CD4-positive, alpha-beta memory T cell (primary cell): ENCODE results near the gene CNTN5. TPM values are rescaled to one million over a fixed set of nuclear protein-coding genes. Genes with fewer than 3 reads are reported as not detected.
"Not testable (repeated sequence)": the region's sequence is repeated elsewhere in the genome, so short reads cannot be mapped to it uniquely, and the experiment has no call there.

ENCODE experiments used
- CTCF ChIA-PET: fragments of 350-600 bp; sonication (Branson Sonifier 250); formaldehyde crosslinking; loops from one replicate; lab custom pipeline; 2021; ENCODE audit warnings: inconsistent platforms; ENCODE audit not compliant: partially characterized antibody; lab: Charles Lee
- POLR2A ChIA-PET: fragments of 350-600 bp; sonication (Branson Sonifier 250); formaldehyde crosslinking; loops from one replicate; lab custom pipeline; 2021; ENCODE audit not compliant: partially characterized antibody; lab: Charles Lee
- DNase-seq, 5 donors: peaks; one replicate each; pipeline versions ENCODE4 v3.0.0 to v3.0.0-alpha.2; 2020 to 2022; ENCODE audit warnings: mixed read lengths in 1 of 5
- H3K27ac ChIP-seq: one replicate; pipeline ENCODE4 v1.7.0; 2013; ENCODE audit warnings: low read depth, low read length
- H3K27me3 ChIP-seq: 2 replicates; pipeline ENCODE4 v1.7.0; 2013; ENCODE audit warnings: mild to moderate bottlenecking, low read length, moderate library complexity; ENCODE audit not compliant: insufficient read depth
- H3K36me3 ChIP-seq: 2 replicates; pipeline ENCODE4 v1.7.0; 2013; ENCODE audit warnings: mild to moderate bottlenecking, low read length, moderate library complexity; ENCODE audit not compliant: insufficient read depth
- H3K4me1 ChIP-seq: 2 replicates; pipeline ENCODE4 v1.7.0; 2013; ENCODE audit warnings: mild to moderate bottlenecking, low read length, moderate library complexity; ENCODE audit not compliant: insufficient read depth
- H3K4me3 ChIP-seq, 2 donors: one replicate each; pipeline ENCODE4 v1.7.0; 2013; ENCODE audit warnings: low read length in 2 of 2, mild to moderate bottlenecking in 1 of 2
- H3K9me3 ChIP-seq, 2 donors: one replicate each; pipeline ENCODE4 v1.7.0; 2013; ENCODE audit warnings: low read length in 2 of 2, control low read depth in 1 of 2; ENCODE audit not compliant: control insufficient read depth in 1 of 2
- H3K27ac Mint-ChIP-seq, 7 donors: one replicate each; pipeline ENCODE4 v1.8.0; 2020 to 2021; ENCODE audit warnings: mixed read lengths in 7 of 7, mild to moderate bottlenecking in 6 of 7, inconsistent platforms in 3 of 7, moderate library complexity in 3 of 7
- H3K27me3 Mint-ChIP-seq, 2 donors: one replicate each; pipeline ENCODE4 v1.8.0; 2020 to 2021; ENCODE audit warnings: mixed read lengths in 2 of 2
- H3K36me3 Mint-ChIP-seq, 2 donors: one replicate each; pipeline ENCODE4 v1.8.0; 2020 to 2021; ENCODE audit warnings: mixed read lengths in 2 of 2, inconsistent platforms in 1 of 2, mild to moderate bottlenecking in 1 of 2
- H3K4me1 Mint-ChIP-seq, 4 donors: one replicate each; pipeline ENCODE4 v1.8.0; 2020 to 2021; ENCODE audit warnings: mixed read lengths in 4 of 4, mild to moderate bottlenecking in 1 of 4
- H3K4me3 Mint-ChIP-seq, 8 donors: one replicate each; pipeline ENCODE4 v1.8.0; 2020 to 2021; ENCODE audit warnings: mixed read lengths in 8 of 8, mild to moderate bottlenecking in 7 of 8, moderate library complexity in 6 of 8, inconsistent platforms in 3 of 8
- H3K9me3 Mint-ChIP-seq, 8 donors: one replicate each; pipeline ENCODE4 v1.8.0; 2020 to 2021; ENCODE audit warnings: mixed read lengths in 8 of 8, mild to moderate bottlenecking in 5 of 8, inconsistent platforms in 3 of 8, moderate library complexity in 1 of 8
- intact Hi-C: fragments of 100-400 bp; cut with micrococcal nuclease; formaldehyde crosslinking; loops from one replicate; pipeline ENCODE4 v1.15.1; 2023
- polyA plus RNA-seq, 2 donors: library from polyadenylated mRNA; unstranded; fragments of 300-500 nt; fragmentation: Illumina TruSeq; gene quantifications; one replicate each; pipeline ENCODE4 v1.2.3, GENCODE V29; 2021
- total RNA-seq, 2 experiments: library from RNA; stranded (reverse); gene quantifications; one replicate each; pipeline ENCODE4 v1.2.3, GENCODE V29; 2021

Gene CNTN5
- total and polyA plus RNA-seq, 4 experiments from 2014 or later: not detected

- DNase-seq: no peak
- Histone ChIP-seq H3K27me3 (no peaks in the 10 kb centered on the region), H3K9me3 (no peaks in the 10 kb centered on the region), H3K27ac (no peak overlapping the region), H3K36me3 (no peaks in the 10 kb centered on the region), H3K4me3 (no peak overlapping the region), H3K4me1 (no peaks in the 10 kb centered on the region)
- CTCF ChIA-PET: no interaction called here
- H3K9me3 Mint-ChIP-seq: peaks cover 0 to 10% (median 5%) of the 10 kb centered on the region in 8 donors
- H3K27me3 Mint-ChIP-seq: no peaks in the 10 kb centered on the region
- POLR2A ChIA-PET: no interaction called here
- intact Hi-C loops: no loop called here
- no peaks in the 10 kb centered on the region for H3K4me1 Mint-ChIP-seq
- H3K27ac Mint-ChIP-seq: no peak overlapping the region
- no peaks in the 10 kb centered on the region for H3K36me3 Mint-ChIP-seq
- H3K4me3 Mint-ChIP-seq: no peak overlapping the region
These were observed 96.9 kb downstream of the CNTN5 start for GRCh38 chr11:99117603-99118002.

DNA sequence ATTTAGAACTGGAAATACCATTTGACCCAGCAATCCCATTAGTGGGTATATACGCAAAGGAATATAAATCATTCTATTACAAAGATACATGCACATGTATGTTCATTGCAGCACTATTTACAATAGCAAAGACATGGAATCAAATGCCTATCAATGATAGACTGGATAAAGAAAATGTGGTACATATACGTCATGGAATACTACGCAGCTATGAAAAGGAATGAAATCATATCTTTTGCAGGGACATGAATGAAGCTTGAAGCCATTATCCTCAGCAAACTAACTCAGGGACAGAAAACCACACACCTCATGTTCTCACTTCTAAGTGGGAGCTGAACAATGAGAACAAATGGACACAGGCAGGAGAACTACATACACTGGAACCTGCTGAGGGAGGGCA, 113.1 kb downstream of the CNTN5 start:
- H3K27ac ChIP-seq, H3K36me3 ChIP-seq, H3K27ac Mint-ChIP-seq, DNase-seq, intact Hi-C loops, H3K4me1 ChIP-seq, H3K4me3 Mint-ChIP-seq, H3K9me3 ChIP-seq, CTCF ChIA-PET, H3K4me3 ChIP-seq, POLR2A ChIA-PET, H3K27me3 Mint-ChIP-seq, H3K36me3 Mint-ChIP-seq, H3K27me3 ChIP-seq, H3K4me1 Mint-ChIP-seq: not testable (repeated sequence)
- H3K9me3 Mint-ChIP-seq: peaks cover 0 to 38% (median 16%) of the 10 kb centered on the region in 8 donors

DNA sequence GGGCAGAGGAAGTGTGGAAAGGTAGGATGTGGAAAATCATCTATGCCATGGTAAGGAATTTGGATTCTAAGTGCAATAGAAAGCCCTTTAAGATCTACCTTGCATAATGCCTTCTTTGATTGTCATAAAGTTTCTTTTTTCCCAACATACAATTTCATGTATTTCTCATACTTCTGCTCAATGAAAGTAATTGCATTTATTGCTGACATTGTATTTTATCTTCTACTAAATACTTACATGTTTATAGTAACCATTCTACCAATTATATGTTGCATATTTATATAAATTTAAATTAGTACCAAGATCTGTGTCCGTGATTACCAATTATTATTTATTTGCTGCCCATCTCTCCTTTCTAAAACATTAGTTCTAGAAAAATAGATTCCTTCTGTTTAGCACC, 114.8 kb downstream of the CNTN5 start:
- POLR2A ChIA-PET: no interaction called here
- Mint-ChIP-seq H3K27me3 (no peaks in the 10 kb centered on the region), H3K4me3 (no peak overlapping the region), H3K4me1 (no peaks in the 10 kb centered on the region), H3K27ac (no peak overlapping the region), H3K36me3 (peaks cover 0 to 1% of the 10 kb centered on the region in 2 donors), H3K9me3 (peaks cover 0 to 31% (median 12%) of the 10 kb centered on the region in 8 donors)
- no peaks in the 10 kb centered on the region for H3K4me1 ChIP-seq
- CTCF ChIA-PET: no interaction called here
- intact Hi-C loops: no loop called here
- no peak overlapping the region for H3K27ac ChIP-seq
- no peak for DNase-seq
- H3K9me3 ChIP-seq: no peaks in the 10 kb centered on the region
- H3K4me3 ChIP-seq: no peak overlapping the region
- H3K27me3 ChIP-seq: no peaks in the 10 kb centered on the region
- H3K36me3 ChIP-seq: no peaks in the 10 kb centered on the region

- Mint-ChIP-seq H3K4me3 (no peak overlapping the region), H3K4me1 (no peaks in the 10 kb centered on the region), H3K36me3 (no peaks in the 10 kb centered on the region), H3K27ac (no peak overlapping the region), H3K9me3 (peaks cover 0 to 18% (median 9%) of the 10 kb centered on the region in 8 donors), H3K27me3 (no peaks in the 10 kb centered on the region)
- H3K27ac ChIP-seq: no peak overlapping the region
- H3K4me3 ChIP-seq: no peak overlapping the region
- no peak for DNase-seq
- ChIA-PET CTCF (no interaction called here), POLR2A (no interaction called here)
- no peaks in the 10 kb centered on the region for H3K4me1 ChIP-seq
- intact Hi-C loops: no loop called here
- H3K9me3 ChIP-seq: no peaks in the 10 kb centered on the region
- no peaks in the 10 kb centered on the region for H3K27me3 ChIP-seq
- H3K36me3 ChIP-seq: no peaks in the 10 kb centered on the region
These were observed 121.5 kb downstream of the CNTN5 start for GRCh38 chr11:99142237-99142636.

- Mint-ChIP-seq H3K27ac (no peak overlapping the region), H3K27me3 (no peaks in the 10 kb centered on the region), H3K4me1 (no peaks in the 10 kb centered on the region), H3K4me3 (no peak overlapping the region), H3K36me3 (no peaks in the 10 kb centered on the region), H3K9me3 (peaks cover 0 to 11% (median 4%) of the 10 kb centered on the region in 8 donors)
- Histone ChIP-seq H3K27me3 (no peaks in the 10 kb centered on the region), H3K4me3 (no peak overlapping the region), H3K27ac (no peak overlapping the region), H3K4me1 (no peaks in the 10 kb centered on the region), H3K9me3 (no peaks in the 10 kb centered on the region), H3K36me3 (no peaks in the 10 kb centered on the region)
- no peak for DNase-seq
- intact Hi-C loops: no loop called here
- ChIA-PET POLR2A (no interaction called here), CTCF (no interaction called here)
These were observed 127.6 kb downstream of the CNTN5 start for GRCh38 chr11:99148352-99148751.

DNA sequence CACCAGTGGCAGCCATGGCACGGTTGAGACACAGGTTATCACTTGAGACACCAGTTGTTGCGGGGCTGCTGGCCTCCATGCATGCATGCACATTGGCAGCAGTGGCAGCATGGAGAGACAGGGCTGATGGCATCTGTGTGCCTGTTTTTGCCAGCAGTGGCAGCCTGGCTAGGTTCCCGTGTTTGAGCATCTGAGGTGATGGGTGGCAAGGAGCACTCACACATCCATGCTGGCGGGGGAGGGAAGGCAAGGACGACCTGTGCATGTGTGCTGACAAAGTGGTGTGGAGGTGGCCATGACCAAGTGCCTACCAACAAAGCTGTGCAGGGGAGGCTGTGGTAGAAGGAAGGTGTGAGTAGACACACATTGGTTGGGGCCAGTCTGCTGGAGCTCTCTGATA, 133.5 kb downstream of the CNTN5 start:
- CTCF ChIA-PET: no interaction called here

DNA sequence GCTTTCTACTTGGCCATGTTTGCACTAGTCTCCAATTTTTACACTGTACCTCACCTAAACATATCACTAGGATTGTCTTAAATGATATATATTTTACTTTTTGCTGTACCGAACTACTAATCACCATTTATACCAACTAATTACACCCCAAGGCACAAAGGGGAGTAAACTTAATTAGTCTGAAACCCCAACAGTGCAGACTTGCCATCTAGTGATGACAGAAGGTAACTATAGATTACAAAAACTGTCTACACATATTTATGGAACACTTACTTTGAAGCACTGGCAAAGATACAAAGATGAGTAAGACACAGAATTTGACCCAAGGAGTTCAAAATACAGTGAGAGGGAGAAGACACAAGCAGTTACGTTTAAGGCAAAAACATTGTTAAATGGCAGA, 139.7 kb downstream of the CNTN5 start:
- no peaks in the 10 kb centered on the region for H3K9me3 ChIP-seq
- Mint-ChIP-seq H3K27ac (no peak overlapping the region), H3K4me3 (no peak overlapping the region), H3K9me3 (peaks cover 0 to 7% (median under 1%) of the 10 kb centered on the region in 8 donors), H3K36me3 (no peaks in the 10 kb centered on the region), H3K4me1 (no peaks in the 10 kb centered on the region), H3K27me3 (no peaks in the 10 kb centered on the region)
- H3K27me3 ChIP-seq: no peaks in the 10 kb centered on the region
- no peaks in the 10 kb centered on the region for H3K36me3 ChIP-seq
- H3K27ac ChIP-seq: no peak overlapping the region
- H3K4me1 ChIP-seq: no peaks in the 10 kb centered on the region
- H3K4me3 ChIP-seq: no peak overlapping the region
- intact Hi-C loops: no loop called here
- no peak for DNase-seq
- ChIA-PET CTCF (no interaction called here), POLR2A (no interaction called here)

More for the DNA sequence above, 133.5 kb downstream of the CNTN5 start:
- Mint-ChIP-seq H3K27me3 (no peaks in the 10 kb centered on the region), H3K36me3 (no peaks in the 10 kb centered on the region), H3K27ac (no peak overlapping the region), H3K4me1 (no peaks in the 10 kb centered on the region), H3K9me3 (peaks cover 0 to 12% (median 3%) of the 10 kb centered on the region in 8 donors), H3K4me3 (no peak overlapping the region)
- no peak for DNase-seq
- no peaks in the 10 kb centered on the region for H3K9me3 ChIP-seq
- POLR2A ChIA-PET: no interaction called here
- H3K36me3 ChIP-seq: no peaks in the 10 kb centered on the region
- no peak overlapping the region for H3K27ac ChIP-seq
- intact Hi-C loops: no loop called here
- no peaks in the 10 kb centered on the region for H3K4me1 ChIP-seq
- H3K27me3 ChIP-seq: no peaks in the 10 kb centered on the region
- no peak overlapping the region for H3K4me3 ChIP-seq

DNA sequence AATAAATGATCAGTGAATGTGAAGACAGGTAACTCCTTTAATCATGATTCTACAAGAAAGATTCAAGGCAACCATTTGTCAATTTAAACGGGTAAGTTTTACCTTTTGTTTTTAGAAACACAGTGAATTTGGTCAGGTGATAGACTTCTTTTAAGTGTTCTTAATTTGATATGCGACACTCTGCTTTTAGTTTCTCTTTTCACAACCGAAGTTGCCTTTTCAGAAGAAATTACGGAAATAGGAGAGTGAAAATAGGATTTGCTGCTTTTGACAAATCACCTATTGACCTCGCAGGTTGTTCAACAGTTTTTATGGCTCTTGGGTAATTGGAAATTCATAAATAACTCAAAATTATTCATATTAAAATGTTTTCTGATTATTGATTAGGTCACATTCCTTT, 142.1 kb downstream of the CNTN5 start:
- intact Hi-C loops: no loop called here
- Mint-ChIP-seq H3K9me3 (peaks cover 0 to 5% (median under 1%) of the 10 kb centered on the region in 8 donors), H3K27ac (no peak overlapping the region), H3K36me3 (no peaks in the 10 kb centered on the region), H3K4me1 (no peaks in the 10 kb centered on the region), H3K27me3 (no peaks in the 10 kb centered on the region), H3K4me3 (no peak overlapping the region)
- ChIA-PET POLR2A (no interaction called here), CTCF (no interaction called here)
- H3K4me1 ChIP-seq: no peaks in the 10 kb centered on the region
- no peaks in the 10 kb centered on the region for H3K9me3 ChIP-seq
- no peak for DNase-seq
- no peak overlapping the region for H3K27ac ChIP-seq
- H3K36me3 ChIP-seq: no peaks in the 10 kb centered on the region
- no peak overlapping the region for H3K4me3 ChIP-seq
- H3K27me3 ChIP-seq: no peaks in the 10 kb centered on the region
